ENCODE results near the gene BACH2. TPM values are rescaled to one million over a fixed set of nuclear protein-coding genes. Genes with fewer than 3 reads are reported as not detected.

Gene BACH2
- total RNA-seq, 2 experiments from 2014 or later: 60.7 to 66.9 TPM

- Mint-ChIP-seq H3K27ac (peak overlapping the region; percentile 90), H3K9me3 (peaks cover 17% of the 10 kb centered on the region), H3K4me3 (peak overlapping the region; percentile 58), H3K36me3 (ENCODE audit: low read depth) (peaks cover 74% of the 10 kb centered on the region), H3K27me3 (no peaks in the 10 kb centered on the region), H3K4me1 (ENCODE audit: low read depth) (peaks cover 86% of the 10 kb centered on the region)
- TF ChIP-seq, protein P1, sequence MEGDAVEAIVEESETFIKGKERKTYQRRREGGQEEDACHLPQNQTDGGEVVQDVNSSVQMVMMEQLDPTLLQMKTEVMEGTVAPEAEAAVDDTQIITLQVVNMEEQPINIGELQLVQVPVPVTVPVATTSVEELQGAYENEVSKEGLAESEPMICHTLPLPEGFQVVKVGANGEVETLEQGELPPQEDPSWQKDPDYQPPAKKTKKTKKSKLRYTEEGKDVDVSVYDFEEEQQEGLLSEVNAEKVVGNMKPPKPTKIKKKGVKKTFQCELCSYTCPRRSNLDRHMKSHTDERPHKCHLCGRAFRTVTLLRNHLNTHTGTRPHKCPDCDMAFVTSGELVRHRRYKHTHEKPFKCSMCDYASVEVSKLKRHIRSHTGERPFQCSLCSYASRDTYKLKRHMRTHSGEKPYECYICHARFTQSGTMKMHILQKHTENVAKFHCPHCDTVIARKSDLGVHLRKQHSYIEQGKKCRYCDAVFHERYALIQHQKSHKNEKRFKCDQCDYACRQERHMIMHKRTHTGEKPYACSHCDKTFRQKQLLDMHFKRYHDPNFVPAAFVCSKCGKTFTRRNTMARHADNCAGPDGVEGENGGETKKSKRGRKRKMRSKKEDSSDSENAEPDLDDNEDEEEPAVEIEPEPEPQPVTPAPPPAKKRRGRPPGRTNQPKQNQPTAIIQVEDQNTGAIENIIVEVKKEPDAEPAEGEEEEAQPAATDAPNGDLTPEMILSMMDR (IDR thresholded peaks at IDR 0.05): no peak
- no peak for DNase-seq
- peak; percentile 59 for ATAC-seq
- ChIA-PET POLR2A (interaction anchor here (0.7 to 4.8 kb wide), 14 partner anchors 10 to 223 kb away, joined by 3 to 29 read pairs (median 4); no protein-coding TSS in a partner anchor), CTCF (interaction anchor here (1.2 to 2.7 kb wide), 2 partner anchors 22 to 228 kb away, joined by 3 to 9 read pairs; no protein-coding TSS in a partner anchor)
- intact Hi-C loops (cut with micrococcal nuclease): loop anchor here (2.0 to 5.0 kb wide), 2 partner anchors 21 to 34 kb away; no protein-coding TSS in a partner anchor
These were observed 45.2 kb downstream of the BACH2 start for GRCh38 chr6:90251295-90251992.

DNA sequence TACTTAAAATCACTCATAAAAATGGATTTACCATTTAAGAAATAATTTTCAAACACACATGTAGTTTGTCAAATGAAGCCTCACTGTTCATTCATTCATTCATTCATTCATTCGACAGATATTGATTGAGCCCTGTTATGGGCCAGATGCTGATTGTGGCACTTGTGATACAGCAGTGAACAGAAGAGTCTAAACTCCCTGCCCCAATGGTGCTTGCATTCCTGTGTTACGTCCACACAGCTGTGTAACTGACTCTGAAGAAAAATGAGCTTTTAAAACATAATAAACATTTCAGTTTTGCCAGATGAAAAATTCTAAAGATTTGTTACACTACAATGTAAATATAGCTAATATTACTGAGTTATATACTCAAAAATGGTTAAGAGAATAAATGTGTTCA lies 46.2 kb downstream of the BACH2 start:
- Mint-ChIP-seq H3K27ac (peak overlapping the region; percentile 94), H3K4me1 (ENCODE audit: low read depth) (peaks cover 85% of the 10 kb centered on the region), H3K27me3 (no peaks in the 10 kb centered on the region), H3K4me3 (peak overlapping the region; percentile 51), H3K36me3 (ENCODE audit: low read depth) (peaks cover 73% of the 10 kb centered on the region), H3K9me3 (peaks cover 7% of the 10 kb centered on the region)
- ChIA-PET POLR2A (interaction anchor here (0.7 to 4.8 kb wide), 8 partner anchors 12 to 45 kb away, joined by 3 to 29 read pairs (median 8); no protein-coding TSS in a partner anchor), CTCF (interaction anchor here (0.6 to 2.7 kb wide), 4 partner anchors 14 to 151 kb away, joined by 3 to 9 read pairs (median 3); no protein-coding TSS in a partner anchor)
- TF ChIP-seq, protein P1 (IDR thresholded peaks at IDR 0.05): no peak
- intact Hi-C loops (cut with micrococcal nuclease): loop anchor here (2.0 to 5.0 kb wide), 2 partner anchors 22 to 33 kb away; no protein-coding TSS in a partner anchor
- DNase-seq (no peak), ATAC-seq (no peak)

DNA sequence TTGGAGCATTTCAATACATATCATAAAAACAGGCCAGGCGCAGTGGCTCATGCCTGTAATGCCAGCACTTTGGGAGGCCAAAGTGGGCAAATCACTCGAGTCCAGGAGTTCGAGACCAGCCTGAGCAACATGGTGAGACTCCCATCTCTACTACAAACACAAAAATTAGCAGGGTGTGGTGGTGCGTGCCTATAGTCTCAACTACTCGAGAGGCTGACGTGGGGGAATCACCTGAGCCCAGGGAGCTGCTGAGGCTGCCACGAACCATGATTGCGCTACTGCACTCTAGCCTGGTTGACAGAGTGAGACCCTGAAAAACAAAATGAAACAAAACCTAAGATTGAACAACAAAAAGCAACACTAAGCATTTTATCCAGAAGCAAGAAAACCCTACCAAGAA lies 47.2 kb downstream of the BACH2 start:
- peaks cover 4% of the 10 kb centered on the region for H3K9me3 Mint-ChIP-seq
- TF ChIP-seq, protein P1 (IDR thresholded peaks at IDR 0.05): no peak
- H3K4me3 Mint-ChIP-seq: peak overlapping the region; percentile 51
- ChIA-PET POLR2A (interaction anchor here (0.6 to 4.8 kb wide), 19 partner anchors 9 to 169 kb away, joined by 3 to 29 read pairs (median 4); no protein-coding TSS in a partner anchor), CTCF (interaction anchor here (1.1 to 1.2 kb wide), 2 partner anchors 15 to 309 kb away, joined by 3 read pairs; no protein-coding TSS in a partner anchor)
- no peaks in the 10 kb centered on the region for H3K27me3 Mint-ChIP-seq
- DNase-seq: peak; percentile 84
- H3K4me1 Mint-ChIP-seq (ENCODE audit: low read depth): peaks cover 80% of the 10 kb centered on the region
- ATAC-seq: peak; percentile 81
- peaks cover 71% of the 10 kb centered on the region for H3K36me3 Mint-ChIP-seq (ENCODE audit: low read depth)
- intact Hi-C loops (cut with micrococcal nuclease): loop anchor here (2.0 to 5.0 kb wide), 2 partner anchors 15 to 297 kb away; no protein-coding TSS in a partner anchor
- H3K27ac Mint-ChIP-seq: peak overlapping the region; percentile 94

DNA sequence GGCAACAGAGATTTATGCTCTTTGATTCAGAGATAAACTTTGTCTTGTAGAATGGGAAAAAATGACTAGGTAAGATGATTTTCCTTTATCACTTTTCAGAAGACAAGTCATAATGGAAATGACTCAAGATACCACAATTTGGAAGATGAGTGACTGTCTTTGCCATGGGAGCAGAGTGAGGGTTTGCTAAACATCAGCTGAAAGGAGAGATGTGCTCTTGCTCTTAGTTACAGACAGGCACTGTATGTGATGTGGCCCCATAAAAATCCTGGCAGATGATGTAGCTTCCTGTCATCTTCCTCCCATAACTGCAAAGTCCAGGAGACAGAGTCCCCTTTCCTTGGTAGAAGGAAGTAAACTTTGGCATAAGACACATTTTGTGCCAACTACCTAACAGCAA lies 47.6 kb downstream of the BACH2 start:
- Mint-ChIP-seq H3K36me3 (ENCODE audit: low read depth) (peaks cover 73% of the 10 kb centered on the region), H3K27ac (peak overlapping the region; percentile 94), H3K9me3 (peaks cover 4% of the 10 kb centered on the region), H3K4me3 (peak overlapping the region; percentile 51), H3K4me1 (ENCODE audit: low read depth) (peaks cover 82% of the 10 kb centered on the region), H3K27me3 (no peaks in the 10 kb centered on the region)
- TF ChIP-seq, protein P1 (IDR thresholded peaks at IDR 0.05): no peak
- intact Hi-C loops (cut with micrococcal nuclease): loop anchor here (2.0 to 5.0 kb wide), 2 partner anchors 14 to 297 kb away; no protein-coding TSS in a partner anchor
- POLR2A ChIA-PET: interaction anchor here (0.9 to 4.8 kb wide), 17 partner anchors 8 to 169 kb away, joined by 3 to 29 read pairs (median 4); no protein-coding TSS in a partner anchor
- DNase-seq (peak; percentile 66), ATAC-seq (peak; percentile 78)
- CTCF ChIA-PET: interaction anchor here (1.1 to 1.2 kb wide), 2 partner anchors 15 to 308 kb away, joined by 3 read pairs; no protein-coding TSS in a partner anchor
